Vagina (tissue), 2 donors: ENCODE results near the gene CENPB.

ENCODE experiments used
- CTCF ChIP-seq, 3 experiments: fragments of 450-650 bp in 2 of 3; fragments of 200-600 bp in 1 of 3; sonication (generic) in 1 of 3; IDR thresholded peaks; one replicate each; pipeline ENCODE4 v1.5.1; 2017 to 2019; ENCODE audit warnings: antibody characterized with exemption in 3 of 3, mild to moderate bottlenecking in 2 of 3, moderate library complexity in 2 of 3
- POLR2A ChIP-seq, 2 donors: fragments of 450-650 bp; IDR thresholded peaks; one replicate each; pipeline ENCODE4 v1.6.1; 2017; ENCODE audit warnings: antibody characterized with exemption in 2 of 2, mild to moderate bottlenecking in 2 of 2, moderate library complexity in 2 of 2
- POLR2AphosphoS5 ChIP-seq, 2 donors: sonication (generic); formaldehyde crosslinking; IDR thresholded peaks; one replicate each; pipeline ENCODE4 v1.9.0; 2017; ENCODE audit warnings: antibody characterized with exemption in 2 of 2, mild to moderate bottlenecking in 2 of 2, low read depth in 1 of 2; ENCODE audit not compliant: insufficient read depth in 1 of 2

GRCh38 chr20:3743251-3743650 is 43.3 kb downstream of the CENPB start:
- TF ChIP-seq POLR2A (IDR thresholded peaks at IDR 0.05) = no peak
- TF ChIP-seq CTCF (IDR thresholded peaks at IDR 0.05) = no peak
- no peak for TF ChIP-seq POLR2AphosphoS5 (IDR thresholded peaks at IDR 0.05; ENCODE audit: insufficient read depth in 1 of 2, low read depth in 1 of 2)
